PC-9 (cell line): ENCODE data around the gene FAM221B.

Experiments used
- EZH2 ChIP-seq: fragments of 200-600 bp; sonication (generic); IDR thresholded peaks from 2 replicates; pipeline ENCODE4 v1.8.0; 2017; ENCODE audit warnings: antibody characterized with exemption, low read depth
- TF ChIP-seq, protein P1 (sequence below): fragments of 200-600 bp; sonication (generic); conservative IDR thresholded peaks from 2 replicates; pipeline ENCODE4 v1.6.1; 2017; ENCODE audit warnings: mixed run types, antibody characterized with exemption, mild to moderate bottlenecking, moderate library complexity

DNA sequence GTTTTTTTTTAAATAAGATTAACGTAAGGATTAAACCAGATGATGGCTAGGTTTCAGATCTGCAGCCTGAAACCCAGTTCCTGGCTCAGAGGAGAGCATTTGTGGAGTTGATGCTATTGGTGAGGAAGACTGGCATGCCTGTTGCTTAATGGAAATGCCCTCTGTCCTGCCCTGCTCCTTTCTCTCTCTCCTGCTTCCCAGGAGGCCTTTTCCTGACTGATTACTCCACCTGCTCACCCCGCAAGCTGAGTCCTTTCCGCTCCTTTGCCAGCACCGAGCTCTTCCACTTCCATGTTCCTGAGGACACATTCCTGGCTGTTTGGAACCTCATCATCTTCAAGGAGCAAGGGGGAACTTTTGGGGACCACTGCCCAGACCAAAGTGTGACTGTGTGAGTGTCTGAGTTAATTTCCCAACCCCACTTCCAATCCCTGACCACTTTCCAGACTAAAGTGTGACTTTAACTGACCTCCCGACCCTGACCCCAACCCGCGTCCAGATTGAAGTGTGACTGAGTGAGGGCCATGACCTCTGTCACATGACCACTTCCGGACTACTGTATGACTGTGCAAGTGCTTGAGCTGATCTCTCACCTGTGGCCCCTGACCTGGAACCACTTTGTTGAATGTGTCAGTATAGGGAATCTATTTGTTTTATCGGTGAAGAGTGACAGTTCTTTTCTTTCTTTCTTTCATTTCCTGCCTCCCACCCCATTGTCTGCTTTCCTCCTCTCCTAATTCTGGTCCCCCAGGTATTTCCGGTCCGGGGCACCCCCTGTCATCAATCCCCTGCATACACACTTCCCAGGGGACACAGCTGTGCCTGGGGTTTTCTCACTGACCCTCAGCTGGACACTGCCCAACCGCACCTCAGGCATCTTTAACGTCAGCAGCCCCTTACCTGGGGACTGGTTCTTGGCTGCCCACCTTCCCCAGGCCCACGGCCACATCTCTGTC is 6.0 kb upstream of the FAM221B start:
- TF ChIP-seq EZH2 = no peak
- TF ChIP-seq, protein P1, sequence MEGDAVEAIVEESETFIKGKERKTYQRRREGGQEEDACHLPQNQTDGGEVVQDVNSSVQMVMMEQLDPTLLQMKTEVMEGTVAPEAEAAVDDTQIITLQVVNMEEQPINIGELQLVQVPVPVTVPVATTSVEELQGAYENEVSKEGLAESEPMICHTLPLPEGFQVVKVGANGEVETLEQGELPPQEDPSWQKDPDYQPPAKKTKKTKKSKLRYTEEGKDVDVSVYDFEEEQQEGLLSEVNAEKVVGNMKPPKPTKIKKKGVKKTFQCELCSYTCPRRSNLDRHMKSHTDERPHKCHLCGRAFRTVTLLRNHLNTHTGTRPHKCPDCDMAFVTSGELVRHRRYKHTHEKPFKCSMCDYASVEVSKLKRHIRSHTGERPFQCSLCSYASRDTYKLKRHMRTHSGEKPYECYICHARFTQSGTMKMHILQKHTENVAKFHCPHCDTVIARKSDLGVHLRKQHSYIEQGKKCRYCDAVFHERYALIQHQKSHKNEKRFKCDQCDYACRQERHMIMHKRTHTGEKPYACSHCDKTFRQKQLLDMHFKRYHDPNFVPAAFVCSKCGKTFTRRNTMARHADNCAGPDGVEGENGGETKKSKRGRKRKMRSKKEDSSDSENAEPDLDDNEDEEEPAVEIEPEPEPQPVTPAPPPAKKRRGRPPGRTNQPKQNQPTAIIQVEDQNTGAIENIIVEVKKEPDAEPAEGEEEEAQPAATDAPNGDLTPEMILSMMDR = no peak
